Measurements from ENCODE around the gene ELF4.

ELF4 gene

DNA sequence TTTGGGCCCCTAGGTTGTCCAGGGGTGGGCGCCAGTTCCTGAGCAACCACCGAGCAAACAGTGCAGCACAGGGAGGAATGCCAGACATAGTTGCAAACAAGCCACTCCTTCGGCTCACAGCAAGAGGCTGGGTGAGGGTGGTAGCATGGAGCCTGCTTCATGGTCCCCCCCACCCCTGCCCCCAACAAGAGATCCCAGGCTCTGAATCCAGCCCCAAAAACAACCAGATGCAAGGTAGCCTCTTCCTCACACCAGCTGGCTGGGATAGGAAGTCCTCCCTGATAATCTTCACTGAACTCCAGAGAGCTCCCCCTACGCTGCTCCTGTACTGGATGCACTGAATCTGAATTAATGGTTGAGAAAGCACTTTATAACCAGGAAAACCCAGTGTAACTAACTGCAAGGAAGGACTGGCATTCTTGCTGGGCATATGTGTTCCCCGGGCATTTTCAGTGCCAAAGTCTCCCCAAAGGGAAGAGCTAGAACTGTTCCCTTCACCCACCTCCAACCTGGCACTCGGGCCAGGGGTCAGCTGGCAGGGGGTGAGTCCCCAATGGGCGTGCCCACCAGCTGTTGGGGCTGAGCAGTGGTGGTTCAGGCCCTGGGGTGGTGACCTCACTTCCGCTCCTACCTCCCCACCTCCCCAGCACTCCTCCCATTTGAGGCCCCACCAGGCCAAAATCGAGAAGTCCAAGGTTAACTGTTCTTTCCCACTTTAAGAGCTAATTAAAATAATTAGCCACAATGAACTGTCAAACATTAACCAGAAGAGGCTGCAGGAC, 1.5 kb downstream of the ELF4 start:
- Histone ChIP-seq H3K27ac (ENCODE audit: low read length) (peak overlapping the region; percentile 93), H3K4me1 (ENCODE audit: low read length) (peaks cover 42% of the 10 kb centered on the region), H4K20me1 (ENCODE audit: insufficient read depth, low read length) (peaks cover 50% of the 10 kb centered on the region), H3K36me3 (replicated peaks; ENCODE audit: low read depth, low read length) (peaks cover 15% of the 10 kb centered on the region), H3K4me2 (ENCODE audit: low read length) (peak overlapping the region; percentile 100), H3K4me3 (ENCODE audit: low read length) (peak overlapping the region; percentile 99), H3K79me2 (ENCODE audit: low read length) (peaks cover 79% of the 10 kb centered on the region), H3K27me3 (ENCODE audit: low read depth, low read length) (no peaks in the 10 kb centered on the region), H3K9ac (ENCODE audit: low read length) (peak overlapping the region; percentile 99), H2AFZ (ENCODE audit: low read depth, low read length) (no peak overlapping the region), H3K9me3 (ENCODE audit: insufficient read depth, low read length) (no peaks in the 10 kb centered on the region)
- no peak for TF ChIP-seq EZH2phosphoT487 (IDR thresholded peaks at IDR 0.05; ENCODE audit: low read depth)
- TF ChIP-seq, protein P1, sequence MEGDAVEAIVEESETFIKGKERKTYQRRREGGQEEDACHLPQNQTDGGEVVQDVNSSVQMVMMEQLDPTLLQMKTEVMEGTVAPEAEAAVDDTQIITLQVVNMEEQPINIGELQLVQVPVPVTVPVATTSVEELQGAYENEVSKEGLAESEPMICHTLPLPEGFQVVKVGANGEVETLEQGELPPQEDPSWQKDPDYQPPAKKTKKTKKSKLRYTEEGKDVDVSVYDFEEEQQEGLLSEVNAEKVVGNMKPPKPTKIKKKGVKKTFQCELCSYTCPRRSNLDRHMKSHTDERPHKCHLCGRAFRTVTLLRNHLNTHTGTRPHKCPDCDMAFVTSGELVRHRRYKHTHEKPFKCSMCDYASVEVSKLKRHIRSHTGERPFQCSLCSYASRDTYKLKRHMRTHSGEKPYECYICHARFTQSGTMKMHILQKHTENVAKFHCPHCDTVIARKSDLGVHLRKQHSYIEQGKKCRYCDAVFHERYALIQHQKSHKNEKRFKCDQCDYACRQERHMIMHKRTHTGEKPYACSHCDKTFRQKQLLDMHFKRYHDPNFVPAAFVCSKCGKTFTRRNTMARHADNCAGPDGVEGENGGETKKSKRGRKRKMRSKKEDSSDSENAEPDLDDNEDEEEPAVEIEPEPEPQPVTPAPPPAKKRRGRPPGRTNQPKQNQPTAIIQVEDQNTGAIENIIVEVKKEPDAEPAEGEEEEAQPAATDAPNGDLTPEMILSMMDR (IDR thresholded peaks at IDR 0.05; ENCODE audit: low read depth, low read length): no peak

DNA sequence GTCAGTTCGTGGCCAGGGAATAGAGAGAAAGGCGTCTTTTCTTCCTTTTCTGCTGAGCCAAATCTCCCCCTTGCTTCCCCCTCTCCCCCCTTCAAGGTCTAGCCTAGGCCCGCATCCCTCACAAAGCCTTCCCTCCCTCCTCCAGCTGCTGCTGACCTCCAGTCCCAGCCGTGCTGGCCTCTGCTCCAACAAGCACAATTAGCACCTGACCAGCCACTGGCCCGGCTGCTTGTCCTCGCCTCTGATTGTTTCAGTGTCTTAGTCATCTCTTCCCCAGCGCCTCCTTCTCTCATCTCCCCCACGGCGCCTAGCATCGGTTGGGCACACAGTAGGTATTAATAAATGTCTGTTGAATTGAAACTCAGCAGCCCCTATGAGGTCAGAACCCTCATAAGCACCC, 4.2 kb downstream of the ELF4 start:
- H3K9me3 ChIP-seq (ENCODE audit: insufficient read depth, low read length): no peaks in the 10 kb centered on the region
- peaks cover 28% of the 10 kb centered on the region for H3K4me1 ChIP-seq (ENCODE audit: low read length)
- no peak overlapping the region for H2AFZ ChIP-seq (ENCODE audit: low read depth, low read length)
- no peak overlapping the region for H3K9ac ChIP-seq (ENCODE audit: low read length)
- H4K20me1 ChIP-seq (ENCODE audit: insufficient read depth, low read length): peaks cover 75% of the 10 kb centered on the region
- TF ChIP-seq EZH2phosphoT487 (IDR thresholded peaks at IDR 0.05; ENCODE audit: low read depth): no peak
- TF ChIP-seq, protein P1 (IDR thresholded peaks at IDR 0.05; ENCODE audit: low read depth, low read length): no peak
- H3K79me2 ChIP-seq (ENCODE audit: low read length): peaks cover 94% of the 10 kb centered on the region
- H3K27me3 ChIP-seq (ENCODE audit: low read depth, low read length): no peaks in the 10 kb centered on the region
- no peak overlapping the region for H3K27ac ChIP-seq (ENCODE audit: low read length)
- peaks cover 15% of the 10 kb centered on the region for H3K36me3 ChIP-seq (replicated peaks; ENCODE audit: low read depth, low read length)
- no peak overlapping the region for H3K4me2 ChIP-seq (ENCODE audit: low read length)
- no peak overlapping the region for H3K4me3 ChIP-seq (ENCODE audit: low read length)

- H3K27ac ChIP-seq (ENCODE audit: low read length): no peak overlapping the region
These were observed 5.1 kb downstream of the ELF4 start for GRCh38 chrX:130105244-130105643.

GRCh38 chrX:130103605-130104004, 6.7 kb downstream of the ELF4 start:
- Histone ChIP-seq H3K9me3 (ENCODE audit: insufficient read depth, low read length) (no peaks in the 10 kb centered on the region), H3K36me3 (replicated peaks; ENCODE audit: low read depth, low read length) (peaks cover 14% of the 10 kb centered on the region), H4K20me1 (ENCODE audit: insufficient read depth, low read length) (peaks cover 93% of the 10 kb centered on the region), H3K79me2 (ENCODE audit: low read length) (peaks cover 100% of the 10 kb centered on the region), H3K4me1 (ENCODE audit: low read length) (peaks cover 23% of the 10 kb centered on the region), H3K9ac (ENCODE audit: low read length) (no peak overlapping the region), H3K27ac (ENCODE audit: low read length) (no peak overlapping the region), H3K4me3 (ENCODE audit: low read length) (no peak overlapping the region), H3K27me3 (ENCODE audit: low read depth, low read length) (no peaks in the 10 kb centered on the region), H2AFZ (ENCODE audit: low read depth, low read length) (no peak overlapping the region), H3K4me2 (ENCODE audit: low read length) (no peak overlapping the region)
- TF ChIP-seq EZH2phosphoT487 (IDR thresholded peaks at IDR 0.05; ENCODE audit: low read depth): no peak
- TF ChIP-seq, protein P1 (IDR thresholded peaks at IDR 0.05; ENCODE audit: low read depth, low read length): no peak

More at GRCh38 chrX:130105244-130105643, 5.1 kb downstream of the ELF4 start:
- Histone ChIP-seq H3K4me2 (ENCODE audit: low read length) (no peak overlapping the region), H3K36me3 (replicated peaks; ENCODE audit: low read depth, low read length) (peaks cover 16% of the 10 kb centered on the region), H3K4me3 (ENCODE audit: low read length) (no peak overlapping the region), H3K9ac (ENCODE audit: low read length) (no peak overlapping the region), H3K79me2 (ENCODE audit: low read length) (peaks cover 100% of the 10 kb centered on the region), H2AFZ (ENCODE audit: low read depth, low read length) (no peak overlapping the region), H4K20me1 (ENCODE audit: insufficient read depth, low read length) (peaks cover 83% of the 10 kb centered on the region), H3K9me3 (ENCODE audit: insufficient read depth, low read length) (no peaks in the 10 kb centered on the region), H3K27me3 (ENCODE audit: low read depth, low read length) (no peaks in the 10 kb centered on the region), H3K4me1 (ENCODE audit: low read length) (peaks cover 28% of the 10 kb centered on the region)
- TF ChIP-seq, protein P1 (IDR thresholded peaks at IDR 0.05; ENCODE audit: low read depth, low read length): no peak
- TF ChIP-seq EZH2phosphoT487 (IDR thresholded peaks at IDR 0.05; ENCODE audit: low read depth): no peak

All from OCI-LY3 (cell line).